Ammon's horn (tissue), 1 donor: Measurements from ENCODE around the gene ACP7.
"Not testable (repeated sequence)": the region's sequence is repeated elsewhere in the genome, so short reads cannot be mapped to it uniquely, and the experiment has no call there.

Experiments used
- DNase-seq: peaks from one replicate; pipeline ENCODE4 v3.0.0-alpha.2; 2016; ENCODE audit warnings: low spot score

Gene ACP7

GRCh38 chr19:39083983-39084731, at the start of gene ACP7:
TSS of gene ACP7 (plus strand) at chr19:39084368. CDS start at chr19:39085270, 902 bp downstream.
- no peak for DNase-seq

- no peak for DNase-seq
These were observed 47.6 kb upstream of the ACP7 start for GRCh38 chr19:39036581-39036980.

GRCh38 chr19:39037194-39037593, 47.0 kb upstream of the ACP7 start:
- DNase-seq, result no peak

- peak; percentile 50 for DNase-seq
These were observed 46.1 kb upstream of the ACP7 start for GRCh38 chr19:39038098-39038497.

GRCh38 chr19:39045506-39045905, 38.7 kb upstream of the ACP7 start:
- DNase-seq, result no peak

- no peak for DNase-seq
These were observed 37.9 kb upstream of the ACP7 start for GRCh38 chr19:39046037-39046821.

- DNase-seq, result no peak
These were observed 37.1 kb upstream of the ACP7 start for GRCh38 chr19:39047073-39047472.

GRCh38 chr19:39052243-39052746, 31.9 kb upstream of the ACP7 start:
- peak; percentile 79 for DNase-seq

GRCh38 chr19:39052846-39053245, 31.3 kb upstream of the ACP7 start:
- peak; percentile 63 for DNase-seq

- peak; percentile 37 for DNase-seq
These were observed 30.7 kb upstream of the ACP7 start for GRCh38 chr19:39053276-39054090.

- DNase-seq, result no peak
These were observed 30.1 kb upstream of the ACP7 start for GRCh38 chr19:39054091-39054470.

- DNase-seq, result no peak
These were observed 26.6 kb upstream of the ACP7 start for GRCh38 chr19:39057615-39058014.

- DNase-seq, result no peak
These were observed 24.9 kb upstream of the ACP7 start for GRCh38 chr19:39059302-39059701.

GRCh38 chr19:39060171-39060570, 24.0 kb upstream of the ACP7 start:
- DNase-seq, result no peak

GRCh38 chr19:39064405-39064804, 19.8 kb upstream of the ACP7 start:
- DNase-seq, result no peak

- no peak for DNase-seq
These were observed 18.2 kb upstream of the ACP7 start for GRCh38 chr19:39065928-39066327.

GRCh38 chr19:39067104-39067503, 17.1 kb upstream of the ACP7 start:
- no peak for DNase-seq

GRCh38 chr19:39068259-39068658, 15.9 kb upstream of the ACP7 start:
- DNase-seq, result not testable (repeated sequence)

GRCh38 chr19:39070888-39071287, 13.3 kb upstream of the ACP7 start:
- no peak for DNase-seq

GRCh38 chr19:39074205-39074692, 9.9 kb upstream of the ACP7 start:
- DNase-seq, result no peak

- no peak for DNase-seq
These were observed 9.2 kb upstream of the ACP7 start for GRCh38 chr19:39074942-39075341.

GRCh38 chr19:39077323-39077722, 6.8 kb upstream of the ACP7 start:
- DNase-seq, result no peak
